SK-N-SH (cell line): ENCODE results near the gene RND3. TPM values are rescaled to one million over a fixed set of nuclear protein-coding genes. Genes with fewer than 3 reads are reported as not detected.
A peak's percentile ranks its signal among the peaks of the same experiment; 100 is the strongest.

ENCODE experiments used
- CTCF ChIA-PET: fragments of 300-600, 350-600 bp; formaldehyde crosslinking; extraction: SDS; loops from one replicate; lab custom pipeline; 2021; lab: Yijun Ruan, JAX
- POLR2A ChIA-PET: fragments of 350-600 bp; sonication (Branson Sonifier 250); formaldehyde crosslinking; extraction: SDS; loops from one replicate; lab custom pipeline; 2020; ENCODE audit warnings: antibody characterized with exemption, inconsistent platforms; lab: Yijun Ruan, JAX
- DNase-seq: peaks from one replicate; pipeline ENCODE4 v3.0.0; 2012
- H2AFZ ChIP-seq: fragments of 200-600 bp; sonication (generic); 2 replicates; pipeline ENCODE4 v1.8.1; 2016; ENCODE audit warnings: antibody characterized with exemption, mild to moderate bottlenecking, low read depth
- H3F3A ChIP-seq: fragments of 200-600 bp; sonication (generic); replicated peaks from 2 replicates; pipeline ENCODE3; 2016; ENCODE audit warnings: antibody characterized with exemption, mild to moderate bottlenecking; ENCODE audit not compliant: insufficient read depth
- H3K27ac ChIP-seq, 2 experiments: fragments of 200-500 bp in 1 of 2; fragments of 200-600 bp in 1 of 2; sonication (Bioruptor generic) in 1 of 2; sonication (generic), shearing (Covaris generic) in 1 of 2; 2 replicates each; pipeline versions ENCODE4 v1.5.1 to v1.6.1; 2014 to 2016; ENCODE audit warnings: low read depth in 2 of 2, inconsistent platforms in 1 of 2, low read length in 1 of 2, mild to moderate bottlenecking in 1 of 2, mixed read lengths in 1 of 2
- H3K27me3 ChIP-seq: fragments of 200-600 bp; sonication (generic), shearing (Covaris generic); 2 replicates; pipeline ENCODE4 v1.6.1; 2016; ENCODE audit warnings: mixed run types; ENCODE audit not compliant: insufficient read depth
- H3K36me3 ChIP-seq, 2 experiments: fragments of 200-500 bp in 1 of 2; fragments of 200-600 bp in 1 of 2; sonication (Bioruptor generic) in 1 of 2; sonication (generic) in 1 of 2; replicated peaks in 1 of 2; 2 replicates each; pipeline versions ENCODE3 to v1.5.1; 2014 to 2016; ENCODE audit warnings: low read length in 1 of 2, mild to moderate bottlenecking in 1 of 2; ENCODE audit not compliant: insufficient read depth in 2 of 2, control insufficient read depth in 1 of 2
- H3K4me1 ChIP-seq, 2 experiments: fragments of 200-500 bp in 1 of 2; fragments of 200-600 bp in 1 of 2; sonication (Bioruptor generic) in 1 of 2; sonication (generic), shearing (Covaris generic) in 1 of 2; 2 replicates each; pipeline versions ENCODE4 v1.5.1 to v1.6.1; 2014 to 2016; ENCODE audit warnings: low read depth in 1 of 2, low read length in 1 of 2, mixed run types in 1 of 2; ENCODE audit not compliant: insufficient read depth in 2 of 2, control insufficient read depth in 1 of 2
- H3K4me2 ChIP-seq: fragments of 200-600 bp; sonication (generic), shearing (Covaris generic); 2 replicates; pipeline ENCODE4 v1.6.1; 2017; ENCODE audit warnings: mixed run types
- H3K4me3 ChIP-seq, 2 experiments: fragments of 200-500 bp in 1 of 2; fragments of 200-600 bp in 1 of 2; sonication (Bioruptor generic) in 1 of 2; sonication (generic), shearing (Covaris generic) in 1 of 2; 2 replicates each; pipeline versions ENCODE4 v1.5.1 to v1.8.1; 2014 to 2016; ENCODE audit warnings: low read depth in 2 of 2, inconsistent platforms in 1 of 2, low read length in 1 of 2, mild to moderate bottlenecking in 1 of 2, mixed read lengths in 1 of 2, moderate library complexity in 1 of 2
- H3K79me2 ChIP-seq: fragments of 200-600 bp; sonication (generic); 2 replicates; pipeline ENCODE4 v1.8.1; 2017; ENCODE audit warnings: mild to moderate bottlenecking; ENCODE audit not compliant: insufficient read depth
- H3K9ac ChIP-seq: fragments of 200-600 bp; sonication (generic); 2 replicates; pipeline ENCODE4 v1.6.1; 2017; ENCODE audit warnings: mixed run types
- H3K9me2 ChIP-seq: fragments of 200-600 bp; sonication (generic); 2 replicates; pipeline ENCODE4 v1.6.1; 2017; ENCODE audit warnings: mixed run types
- H3K9me3 ChIP-seq: fragments of 200-600 bp; sonication (generic); 2 replicates; pipeline ENCODE4 v1.6.1; 2017; ENCODE audit warnings: mixed run types, mild to moderate bottlenecking, moderate library complexity
- H4K20me1 ChIP-seq: fragments of 200-600 bp; sonication (generic); 2 replicates; pipeline ENCODE4 v1.6.1; 2017; ENCODE audit warnings: mild to moderate bottlenecking, mixed run types; ENCODE audit not compliant: insufficient read depth
- FOXJ3 ChIP-seq: sonication (generic); formaldehyde crosslinking; IDR thresholded peaks from 2 replicates; pipeline ENCODE4 v1.5.1; 2020; ENCODE audit warnings: mild to moderate bottlenecking, missing genetic modification reagents
- FOXM1 ChIP-seq: IDR thresholded peaks from 2 replicates; pipeline ENCODE4 v1.4.0; 2012; ENCODE audit warnings: low read depth, mild to moderate bottlenecking
- GABPA ChIP-seq: IDR thresholded peaks from 2 replicates; pipeline ENCODE4 v1.4.0; 2012; ENCODE audit warnings: low read depth, mild to moderate bottlenecking
- NFIC ChIP-seq: IDR thresholded peaks from 2 replicates; pipeline ENCODE4 v1.4.0; 2012; ENCODE audit warnings: borderline replicate concordance
- REST ChIP-seq: IDR thresholded peaks from 2 replicates; pipeline ENCODE4 v1.6.1; 2012; ENCODE audit warnings: mild to moderate bottlenecking, low read depth, low read length, moderate library complexity
- RFX5 ChIP-seq: IDR thresholded peaks from 2 replicates; pipeline ENCODE4 v1.6.1; 2012; ENCODE audit warnings: mild to moderate bottlenecking, improper control_type of control experiment, low read length
- SMC3 ChIP-seq: IDR thresholded peaks from 2 replicates; pipeline ENCODE4 v1.6.1; 2012; ENCODE audit warnings: low read depth, low read length, improper control_type of control experiment
- TAF1 ChIP-seq: IDR thresholded peaks from 2 replicates; pipeline ENCODE4 v1.6.1; 2012; ENCODE audit warnings: low read depth, mild to moderate bottlenecking, low read length, moderate library complexity, borderline replicate concordance
- TCF12 ChIP-seq: IDR thresholded peaks from 2 replicates; pipeline ENCODE4 v1.4.0; 2012
- WGBS: methylation state at CpG from one replicate; pipeline ENCODE4 v1.1.6; 2017; ENCODE audit warnings: low lambda C conversion rate; 5-methylcytosine and 5-hydroxymethylcytosine counted together
- polyA plus RNA-seq, 3 experiments: library from polyadenylated mRNA; depleted of rRNA; stranded (reverse); fragments of >200 nt; gene quantifications; 2 replicates each; pipeline ENCODE4 v1.2.3, GENCODE V29; 2012

RND3 gene
- polyA plus RNA-seq, 1 of the 3 experiments (the other 2 are of a cell fraction), result 49.7 TPM

GRCh38 chr2:150478200-150478974 lies 9.1 kb downstream of the RND3 start:
- ChIA-PET POLR2A (no interaction called here), CTCF (interaction anchor here (1.3 kb wide), 1 partner anchor 760 kb away, joined by 3 read pairs; no protein-coding TSS in a partner anchor)
- Histone ChIP-seq H3K9me2 (no peaks in the 10 kb centered on the region), H3K79me2 (peaks cover 100% of the 10 kb centered on the region), H3K9ac (peak overlapping the region; percentile 36), H3K27me3 (no peaks in the 10 kb centered on the region), H3F3A (peaks cover 66% of the 10 kb centered on the region), H2AFZ (no peak overlapping the region), H3K27ac (peak overlapping the region; percentile 61 to 75; a peak in 3 of 4 replicates), H3K9me3 (no peaks in the 10 kb centered on the region), H4K20me1 (peaks cover 88% of the 10 kb centered on the region), H3K4me3 (peak overlapping the region in 1 of 2 experiments; percentile 30; a peak in 2 of 4 replicates), H3K36me3 (peaks cover 70 to 87% of the 10 kb centered on the region in 2 experiments), H3K4me2 (peak overlapping the region; percentile 48), H3K4me1 (peaks cover 45 to 65% of the 10 kb centered on the region in 2 experiments)
- TF ChIP-seq NFIC (peak; percentile 61; the same call in 1 of the 2 replicates), TCF12 (peak; percentile 30; the same call in 1 of the 2 replicates), TAF1 (no peak), REST (no peak)
- DNase-seq, result no peak
- 51% methylated on average over 6 of the region's 6 CpGs for WGBS

- peaks cover 36 to 62% of the 10 kb centered on the region in 2 experiments for H3K4me1 ChIP-seq
- H3K9ac ChIP-seq, result peak overlapping the region; percentile 36; the same call in 1 of the 2 replicates
- no peak overlapping the region for H2AFZ ChIP-seq
- H4K20me1 ChIP-seq, result peaks cover 79% of the 10 kb centered on the region
- no peaks in the 10 kb centered on the region for H3K9me3 ChIP-seq
- TF ChIP-seq RFX5 (no peak), FOXJ3 (no peak), GABPA (no peak), FOXM1 (no peak), SMC3 (no peak)
- TF ChIP-seq, all 33 proteins: peak for 0
- DNase-seq, result no peak
- Histone ChIP-seq H3K79me2 (peaks cover 93% of the 10 kb centered on the region), H3K9me2 (no peaks in the 10 kb centered on the region), H3K27ac (peak overlapping the region; percentile 61 to 75; a peak in 3 of 4 replicates), H3K27me3 (no peaks in the 10 kb centered on the region), H3K4me2 (peak overlapping the region; percentile 48; the same call in 1 of the 2 replicates), H3K4me3 (no peak overlapping the region), H3K36me3 (peaks cover 71 to 89% of the 10 kb centered on the region in 2 experiments), H3F3A (peaks cover 71% of the 10 kb centered on the region)
- WGBS, result 77% methylated on average over 3 of the region's 3 CpGs
- ChIA-PET CTCF (interaction anchor here (1.4 to 2.3 kb wide), 3 partner anchors 8 to 879 kb away, joined by 3 to 8 read pairs (median 5); no protein-coding TSS in a partner anchor), POLR2A (no interaction called here)
These were observed 10.1 kb downstream of the RND3 start for GRCh38 chr2:150477347-150477746.
